PC-9 (cell line): ENCODE measurements around the gene NPTXR.

ENCODE experiments used
- EZH2 ChIP-seq: fragments of 200-600 bp; sonication (generic); IDR thresholded peaks from 2 replicates; pipeline ENCODE4 v1.8.0; 2017; ENCODE audit warnings: antibody characterized with exemption, low read depth
- TF ChIP-seq, protein P1 (sequence below): fragments of 200-600 bp; sonication (generic); conservative IDR thresholded peaks from 2 replicates; pipeline ENCODE4 v1.6.1; 2017; ENCODE audit warnings: mixed run types, antibody characterized with exemption, mild to moderate bottlenecking, moderate library complexity

DNA sequence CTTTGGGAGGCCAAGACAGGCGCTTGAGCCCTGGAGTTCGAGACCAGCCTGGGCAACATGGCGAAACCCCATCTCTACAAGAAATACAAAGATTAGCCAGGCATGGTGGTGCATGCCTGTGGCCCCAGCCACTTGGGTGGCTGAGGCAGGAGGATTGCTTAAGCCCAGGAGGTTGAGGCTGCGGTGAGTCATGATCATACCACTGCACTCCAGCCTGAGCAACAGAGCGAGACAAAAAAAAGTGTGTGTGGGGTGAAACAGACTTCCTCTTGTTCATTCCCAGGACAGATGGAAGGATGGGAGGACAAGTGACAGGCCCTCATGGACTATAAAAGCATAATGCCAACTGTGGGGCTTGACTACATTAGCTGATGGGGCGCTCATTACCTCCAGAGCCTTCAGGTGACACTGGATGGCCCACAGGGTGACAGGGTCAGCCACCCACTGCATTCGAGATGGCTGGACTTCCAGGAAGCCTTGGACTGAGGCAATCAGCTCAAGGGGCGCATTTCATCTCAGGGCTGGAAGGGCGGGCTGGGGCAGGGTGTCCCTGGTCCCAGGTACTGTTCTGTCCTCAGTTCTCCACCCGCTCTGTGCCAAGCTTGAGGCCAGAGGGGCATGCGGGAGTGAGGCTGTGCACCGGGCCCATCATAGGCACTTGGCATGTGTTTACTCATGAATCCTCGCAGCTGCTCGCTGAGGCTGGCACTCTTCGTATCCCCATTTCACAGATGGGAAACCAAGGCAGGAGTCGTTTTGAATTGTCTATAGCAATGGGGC is 12.5 kb downstream of the NPTXR start:
- TF ChIP-seq, protein P1, sequence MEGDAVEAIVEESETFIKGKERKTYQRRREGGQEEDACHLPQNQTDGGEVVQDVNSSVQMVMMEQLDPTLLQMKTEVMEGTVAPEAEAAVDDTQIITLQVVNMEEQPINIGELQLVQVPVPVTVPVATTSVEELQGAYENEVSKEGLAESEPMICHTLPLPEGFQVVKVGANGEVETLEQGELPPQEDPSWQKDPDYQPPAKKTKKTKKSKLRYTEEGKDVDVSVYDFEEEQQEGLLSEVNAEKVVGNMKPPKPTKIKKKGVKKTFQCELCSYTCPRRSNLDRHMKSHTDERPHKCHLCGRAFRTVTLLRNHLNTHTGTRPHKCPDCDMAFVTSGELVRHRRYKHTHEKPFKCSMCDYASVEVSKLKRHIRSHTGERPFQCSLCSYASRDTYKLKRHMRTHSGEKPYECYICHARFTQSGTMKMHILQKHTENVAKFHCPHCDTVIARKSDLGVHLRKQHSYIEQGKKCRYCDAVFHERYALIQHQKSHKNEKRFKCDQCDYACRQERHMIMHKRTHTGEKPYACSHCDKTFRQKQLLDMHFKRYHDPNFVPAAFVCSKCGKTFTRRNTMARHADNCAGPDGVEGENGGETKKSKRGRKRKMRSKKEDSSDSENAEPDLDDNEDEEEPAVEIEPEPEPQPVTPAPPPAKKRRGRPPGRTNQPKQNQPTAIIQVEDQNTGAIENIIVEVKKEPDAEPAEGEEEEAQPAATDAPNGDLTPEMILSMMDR = no peak
- TF ChIP-seq EZH2 = no peak
